H9 (cell line): Measurements from ENCODE around the gene COX10. TPM values are rescaled to one million over a fixed set of nuclear protein-coding genes. Genes with fewer than 3 reads are reported as not detected.

Experiments used
- DNase-seq: peaks from one replicate; pipeline ENCODE4 v3.0.0-alpha.2; 2017
- H2AFZ ChIP-seq: one replicate; pipeline ENCODE4 v1.6.1; 2013; ENCODE audit warnings: mild to moderate bottlenecking, low read length, control low read depth, moderate library complexity
- H2AK5ac ChIP-seq: 2 replicates; pipeline ENCODE4 v1.6.1; 2013; ENCODE audit warnings: low read length, control low read depth, mixed read lengths; ENCODE audit not compliant: insufficient read length
- H2BK120ac ChIP-seq: one replicate; pipeline ENCODE4 v1.6.1; 2013; ENCODE audit warnings: low read depth, mild to moderate bottlenecking, low read length, control low read depth, inconsistent platforms; ENCODE audit not compliant: poor library complexity, severe bottlenecking
- H2BK12ac ChIP-seq: 2 replicates; pipeline ENCODE4 v1.6.1; 2013; ENCODE audit warnings: low read length, control low read depth, mixed read lengths, low read depth; ENCODE audit not compliant: insufficient read length
- H2BK15ac ChIP-seq: 2 replicates; pipeline ENCODE4 v1.6.1; 2013; ENCODE audit warnings: low read depth, low read length, control low read depth
- H2BK20ac ChIP-seq: one replicate; pipeline ENCODE4 v1.6.1; 2013; ENCODE audit warnings: low read depth, mild to moderate bottlenecking, low read length, control low read depth, inconsistent platforms; ENCODE audit not compliant: poor library complexity, severe bottlenecking
- H2BK5ac ChIP-seq: 2 replicates; pipeline ENCODE4 v1.6.1; 2013; ENCODE audit warnings: low read length, control low read depth, mixed read lengths; ENCODE audit not compliant: insufficient read length
- H3K14ac ChIP-seq: 2 replicates; pipeline ENCODE4 v1.6.1; 2013; ENCODE audit warnings: low read length, control low read depth; ENCODE audit not compliant: insufficient read depth
- H3K18ac ChIP-seq: 2 replicates; pipeline ENCODE4 v1.6.1; 2013; ENCODE audit warnings: low read depth, mild to moderate bottlenecking, mixed read lengths, low read length, control low read depth; ENCODE audit not compliant: insufficient read length
- H3K23ac ChIP-seq: 2 replicates; pipeline ENCODE4 v1.6.1; 2013; ENCODE audit warnings: low read length, control low read depth, mixed read lengths, low read depth; ENCODE audit not compliant: insufficient read length
- H3K23me2 ChIP-seq: 2 replicates; pipeline ENCODE4 v1.6.1; 2013; ENCODE audit warnings: low read depth, mild to moderate bottlenecking, mixed read lengths, low read length, control low read depth; ENCODE audit not compliant: insufficient read length, poor library complexity, severe bottlenecking
- H3K27ac ChIP-seq: 2 replicates; pipeline ENCODE4 v1.5.1; 2013; ENCODE audit warnings: low read length, control low read depth, mixed read lengths, low read depth; ENCODE audit not compliant: insufficient read length
- H3K27me3 ChIP-seq: 2 replicates; pipeline ENCODE4 v1.6.1; 2013; ENCODE audit warnings: low read length, control low read depth, inconsistent platforms; ENCODE audit not compliant: insufficient read depth
- H3K4ac ChIP-seq: 2 replicates; pipeline ENCODE4 v1.6.1; 2013; ENCODE audit warnings: low read depth, mild to moderate bottlenecking, control low read depth, inconsistent platforms, low read length, moderate library complexity
- H3K4me1 ChIP-seq: 2 replicates; pipeline ENCODE4 v1.6.1; 2013; ENCODE audit warnings: low read length, control low read depth, inconsistent platforms; ENCODE audit not compliant: insufficient read depth
- H3K4me2 ChIP-seq: 2 replicates; pipeline ENCODE4 v1.6.1; 2013; ENCODE audit warnings: low read length, control low read depth, mixed read lengths; ENCODE audit not compliant: insufficient read length, insufficient read depth
- H3K56ac ChIP-seq: 2 replicates; pipeline ENCODE4 v1.6.1; 2013; ENCODE audit warnings: low read depth, mild to moderate bottlenecking, mixed read lengths, low read length, control low read depth; ENCODE audit not compliant: insufficient read length
- H3K79me1 ChIP-seq: 2 replicates; pipeline ENCODE4 v1.6.1; 2013; ENCODE audit warnings: low read depth, mild to moderate bottlenecking, moderate library complexity, low read length, control low read depth, inconsistent platforms; ENCODE audit not compliant: insufficient read depth, poor library complexity, severe bottlenecking
- H3K79me2 ChIP-seq: 2 replicates; pipeline ENCODE4 v1.6.1; 2013; ENCODE audit warnings: low read length, control low read depth, inconsistent platforms; ENCODE audit not compliant: insufficient read depth
- H3K9ac ChIP-seq: 2 replicates; pipeline ENCODE4 v1.6.1; 2013; ENCODE audit warnings: low read length, control low read depth, mixed read lengths; ENCODE audit not compliant: insufficient read length; ENCODE audit errors: extremely low read depth
- H3K9me3 ChIP-seq: one replicate; pipeline ENCODE4 v1.6.1; 2013; ENCODE audit warnings: low read depth, low read length, inconsistent platforms; ENCODE audit not compliant: control insufficient read depth
- H3T11ph ChIP-seq: one replicate; pipeline ENCODE4 v1.6.1; 2013; ENCODE audit warnings: mild to moderate bottlenecking, low read length, control low read depth, inconsistent platforms
- H4K20me1 ChIP-seq: one replicate; pipeline ENCODE4 v1.6.1; 2013; ENCODE audit not compliant: control insufficient read depth, insufficient read length, insufficient read depth
- H4K5ac ChIP-seq: 2 replicates; pipeline ENCODE4 v1.6.1; 2013; ENCODE audit warnings: low read depth, mild to moderate bottlenecking, mixed read lengths, low read length, control low read depth; ENCODE audit not compliant: insufficient read length
- H4K8ac ChIP-seq: replicated peaks from 2 replicates; pipeline ENCODE4 v1.6.1; 2013; ENCODE audit warnings: low read length, control low read depth, mixed read lengths, low read depth; ENCODE audit not compliant: insufficient read length
- H4K91ac ChIP-seq: 2 replicates; pipeline ENCODE4 v1.6.1; 2013; ENCODE audit warnings: low read depth, mild to moderate bottlenecking, moderate library complexity, mixed read lengths, low read length, control low read depth; ENCODE audit not compliant: insufficient read length
- H3K27ac Mint-ChIP-seq, 3 experiments: 2 replicates in 2 of 3; 3 replicates in 1 of 3; pipeline ENCODE4 v1.8.0; 2020 to 2021; ENCODE audit warnings: mixed read lengths in 3 of 3, mild to moderate bottlenecking in 1 of 3, moderate library complexity in 1 of 3
- H3K27me3 Mint-ChIP-seq: 2 replicates; pipeline ENCODE4 v1.8.0; 2021; ENCODE audit warnings: low read depth, mild to moderate bottlenecking, moderate library complexity, mixed read lengths
- H3K36me3 Mint-ChIP-seq, 3 experiments: 2 replicates in 2 of 3; 3 replicates in 1 of 3; pipeline ENCODE4 v1.8.0; 2020 to 2021; ENCODE audit warnings: low read depth in 3 of 3, mixed read lengths in 3 of 3; ENCODE audit not compliant: insufficient read depth in 1 of 3
- H3K4me1 Mint-ChIP-seq, 2 experiments: 2 replicates each; pipeline ENCODE4 v1.8.0; 2020; ENCODE audit warnings: mixed read lengths in 2 of 2
- H3K4me3 Mint-ChIP-seq, 2 experiments: 2 replicates in 1 of 2; 3 replicates in 1 of 2; pipeline ENCODE4 v1.8.0; 2020 to 2021; ENCODE audit warnings: mild to moderate bottlenecking in 2 of 2, mixed read lengths in 2 of 2, moderate library complexity in 1 of 2
- H3K9me3 Mint-ChIP-seq, 2 experiments: 2 replicates in 1 of 2; 3 replicates in 1 of 2; pipeline ENCODE4 v1.8.0; 2020; ENCODE audit warnings: mild to moderate bottlenecking in 2 of 2, mixed read lengths in 2 of 2, moderate library complexity in 1 of 2
- CTCF ChIP-seq: fragments of 200-600 bp; sonication (generic); conservative IDR thresholded peaks from 3 replicates; pipeline ENCODE4 v1.8.0; 2021; ENCODE audit warnings: antibody characterized with exemption, mild to moderate bottlenecking
- WGBS: extraction: QIAGEN DNeasy Blood & Tissue Kit; methylation state at CpG from one replicate; pipeline ENCODE4 v1.1.7; 2013; ENCODE audit warnings: missing lambda C conversion rate, low lambda C conversion rate, mixed read lengths; ENCODE audit not compliant: insufficient read length; ENCODE audit errors: extremely low coverage; 5-methylcytosine and 5-hydroxymethylcytosine counted together
- total RNA-seq: library from RNA; stranded (reverse); gene quantifications from 2 replicates; pipeline ENCODE4 v1.2.1, GENCODE V29; 2021

COX10 gene
- total RNA-seq, 1 experiment from 2014 or later: 20.6 TPM

- no peak overlapping the region for H2BK120ac ChIP-seq
- H3K4me3 Mint-ChIP-seq: no peak overlapping the region
- no peaks in the 10 kb centered on the region for H3K23me2 ChIP-seq
- no peak overlapping the region for H3K56ac ChIP-seq
- peaks cover 20 to 22% of the 10 kb centered on the region in 2 experiments for H3K9me3 Mint-ChIP-seq
- no peak overlapping the region for H3K4ac ChIP-seq
- no peak overlapping the region for H4K5ac ChIP-seq
- peaks cover 27 to 36% (median 34%) of the 10 kb centered on the region in 3 experiments for H3K36me3 Mint-ChIP-seq
- H3K27me3 Mint-ChIP-seq: no peaks in the 10 kb centered on the region
- H2AK5ac ChIP-seq: no peak overlapping the region
- H4K20me1 ChIP-seq: no peaks in the 10 kb centered on the region
- no peak overlapping the region for H3K23ac ChIP-seq
- H2BK12ac ChIP-seq: no peak overlapping the region
- no peak overlapping the region for H2BK20ac ChIP-seq
- H4K8ac ChIP-seq: no peak overlapping the region
- no peaks in the 10 kb centered on the region for H3K79me2 ChIP-seq
- peak; percentile 26 for DNase-seq
- no peak overlapping the region for H3K4me2 ChIP-seq
- H3K27ac ChIP-seq: no peak overlapping the region
- no peak overlapping the region for H3K27ac Mint-ChIP-seq
- no peaks in the 10 kb centered on the region for H3K4me1 Mint-ChIP-seq
- no peak overlapping the region for H3K14ac ChIP-seq
- H2BK15ac ChIP-seq: no peak overlapping the region
- no peaks in the 10 kb centered on the region for H3K4me1 ChIP-seq
- H4K91ac ChIP-seq: no peak overlapping the region
- WGBS: no CpG with 5 or more reads among the region's 4 CpGs
- no peak overlapping the region for H3K18ac ChIP-seq
- peaks cover 6% of the 10 kb centered on the region for H3K9me3 ChIP-seq
- H3K9ac ChIP-seq: no peak overlapping the region
- H2AFZ ChIP-seq: no peak overlapping the region
- TF ChIP-seq CTCF: no peak
- no peaks in the 10 kb centered on the region for H3K27me3 ChIP-seq
- H2BK5ac ChIP-seq: no peak overlapping the region
- H3K79me1 ChIP-seq: no peaks in the 10 kb centered on the region
- no peak overlapping the region for H3T11ph ChIP-seq
Measured at GRCh38 chr17:14211246-14211645, 141.9 kb downstream of the COX10 start.
